Activated CD8-positive, alpha-beta T cell treated with anti-CD3 and anti-CD28 coated beads, Interleukin-2, amount 10 ng/mL, durations not matched to agents 7 days and 5 days (primary cell): ENCODE data around the gene INPP5B. TPM values are rescaled to one million over a fixed set of nuclear protein-coding genes. Genes with fewer than 3 reads are reported as not detected.
"Not testable (repeated sequence)": the region's sequence is repeated elsewhere in the genome, so short reads cannot be mapped to it uniquely, and the experiment has no call there.

Experiments
- ATAC-seq: fragments of 150-1000 bp; cut with Tn5 transposase; one replicate; pipeline ENCODE4 v1.10.0; 2021; ENCODE audit warnings: moderate library complexity
- CTCF ChIA-PET: fragments of 350-600 bp; sonication (Branson Sonifier 250); formaldehyde crosslinking; loops from one replicate; lab custom pipeline; 2021; ENCODE audit warnings: antibody characterized with exemption; lab: Charles Lee
- POLR2A ChIA-PET: fragments of 350-600 bp; sonication (Branson Sonifier 250); formaldehyde crosslinking; loops from one replicate; lab custom pipeline; 2021; ENCODE audit warnings: antibody characterized with exemption; lab: Charles Lee
- DNase-seq: peaks from one replicate; pipeline ENCODE4 v3.0.0-alpha.2; 2020
- H3K27ac Mint-ChIP-seq: one replicate; pipeline ENCODE4 v1.8.0; 2021; ENCODE audit warnings: mild to moderate bottlenecking, mixed read lengths
- H3K27me3 Mint-ChIP-seq: one replicate; pipeline ENCODE4 v1.8.0; 2021; ENCODE audit warnings: low read depth, mixed read lengths
- H3K36me3 Mint-ChIP-seq: one replicate; pipeline ENCODE4 v1.8.0; 2021; ENCODE audit warnings: low read depth, mixed read lengths
- H3K4me1 Mint-ChIP-seq: one replicate; pipeline ENCODE4 v1.8.0; 2021; ENCODE audit warnings: low read depth, mixed read lengths
- H3K4me3 Mint-ChIP-seq: one replicate; pipeline ENCODE4 v1.8.0; 2021; ENCODE audit warnings: mild to moderate bottlenecking, mixed read lengths
- H3K9me3 Mint-ChIP-seq: one replicate; pipeline ENCODE4 v1.8.0; 2022; ENCODE audit warnings: mixed read lengths; ENCODE audit not compliant: insufficient read depth
- total RNA-seq, 2 experiments: library from RNA; stranded (reverse); gene quantifications; one replicate each; pipeline ENCODE4 v1.2.3, GENCODE V29; 2021

The INPP5B gene
- total RNA-seq, 2 experiments from 2014 or later: 40.2 to 41.1 TPM

DNA sequence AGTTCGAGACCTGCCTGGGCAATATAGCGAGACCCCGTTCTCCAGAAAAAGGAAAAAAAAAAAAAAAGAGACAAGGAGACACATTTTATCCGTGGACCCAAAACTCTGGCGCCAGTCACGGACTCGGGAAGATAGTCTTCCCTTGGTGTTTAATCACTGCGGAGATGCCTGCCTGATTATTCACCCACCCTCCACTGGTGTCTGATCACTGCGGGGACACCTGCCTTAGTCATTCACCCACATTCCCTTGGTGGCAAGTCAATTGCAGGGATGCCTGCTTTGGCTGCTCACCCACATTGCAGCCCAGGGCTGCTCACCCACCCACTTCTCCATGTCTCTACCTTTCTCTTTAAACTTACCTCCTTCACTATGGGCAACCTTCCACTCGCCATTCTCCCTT, 38.3 kb downstream of the INPP5B start:
- H3K27ac Mint-ChIP-seq, ATAC-seq, DNase-seq, CTCF ChIA-PET, POLR2A ChIA-PET, H3K4me3 Mint-ChIP-seq, H3K27me3 Mint-ChIP-seq, H3K4me1 Mint-ChIP-seq: not testable (repeated sequence)
- Mint-ChIP-seq H3K9me3 (peaks cover 18% of the 10 kb centered on the region), H3K36me3 (peaks cover 26% of the 10 kb centered on the region)

DNA sequence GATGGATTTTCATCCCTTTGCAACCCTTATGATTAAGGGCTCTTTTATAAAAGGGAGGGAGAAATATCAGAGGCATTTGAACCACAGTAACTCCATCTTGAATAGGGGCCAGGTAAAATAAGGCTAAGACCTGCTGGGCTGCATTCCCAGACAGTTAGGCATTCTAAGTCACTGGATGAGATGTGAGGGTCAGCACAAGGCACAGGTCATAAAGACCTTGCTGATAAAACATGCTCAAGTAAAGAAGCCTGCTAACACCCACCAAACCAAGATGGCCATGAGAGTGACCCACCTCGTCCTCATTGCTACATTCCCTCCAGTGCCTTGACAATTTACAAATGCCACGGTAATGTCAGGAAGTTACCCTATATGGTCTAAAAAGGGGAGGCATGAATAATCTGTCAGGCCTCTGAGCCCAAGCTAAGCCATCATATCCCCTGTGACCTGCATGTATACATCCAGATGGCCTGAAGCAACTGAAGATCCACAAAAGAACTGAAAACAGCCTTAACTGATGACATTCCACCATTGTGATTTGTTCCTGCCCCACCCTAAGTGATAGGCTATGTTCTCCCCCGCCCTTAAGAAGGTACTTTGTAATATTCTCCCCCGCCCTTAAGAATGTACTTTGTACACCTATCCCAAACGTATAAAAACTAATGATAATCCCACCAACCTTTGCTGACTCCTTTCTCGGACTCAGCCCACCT, 39.3 kb downstream of the INPP5B start:
- H3K9me3 Mint-ChIP-seq: peaks cover 18% of the 10 kb centered on the region
- H3K36me3 Mint-ChIP-seq: peaks cover 32% of the 10 kb centered on the region
- H3K27me3 Mint-ChIP-seq, ATAC-seq, CTCF ChIA-PET, H3K4me1 Mint-ChIP-seq, DNase-seq, H3K4me3 Mint-ChIP-seq, H3K27ac Mint-ChIP-seq, POLR2A ChIA-PET: not testable (repeated sequence)

DNA sequence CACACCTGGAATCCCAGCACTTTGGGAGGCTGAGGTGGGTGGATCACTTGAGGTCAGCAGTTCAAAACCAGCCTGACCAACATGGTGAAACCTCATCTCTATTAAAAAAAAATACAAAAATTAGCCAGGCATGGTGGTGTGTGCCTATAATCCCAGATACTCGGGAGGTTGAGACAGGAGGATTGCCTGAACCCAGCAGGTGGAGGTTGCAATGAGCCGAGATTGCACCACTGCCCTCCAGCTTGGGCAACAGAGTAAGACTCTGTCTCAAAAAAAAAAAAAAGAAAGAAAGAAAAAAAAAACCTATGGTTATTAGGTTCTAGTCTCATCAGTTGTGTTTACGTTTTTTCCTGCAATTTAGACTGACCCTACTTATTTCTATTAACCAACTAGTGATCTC, 40.3 kb downstream of the INPP5B start:
- ATAC-seq, CTCF ChIA-PET, H3K4me3 Mint-ChIP-seq, H3K27me3 Mint-ChIP-seq, DNase-seq, H3K27ac Mint-ChIP-seq, POLR2A ChIA-PET: not testable (repeated sequence)
- Mint-ChIP-seq H3K4me1 (peaks cover 13% of the 10 kb centered on the region), H3K36me3 (peaks cover 38% of the 10 kb centered on the region), H3K9me3 (peaks cover 18% of the 10 kb centered on the region)

DNA sequence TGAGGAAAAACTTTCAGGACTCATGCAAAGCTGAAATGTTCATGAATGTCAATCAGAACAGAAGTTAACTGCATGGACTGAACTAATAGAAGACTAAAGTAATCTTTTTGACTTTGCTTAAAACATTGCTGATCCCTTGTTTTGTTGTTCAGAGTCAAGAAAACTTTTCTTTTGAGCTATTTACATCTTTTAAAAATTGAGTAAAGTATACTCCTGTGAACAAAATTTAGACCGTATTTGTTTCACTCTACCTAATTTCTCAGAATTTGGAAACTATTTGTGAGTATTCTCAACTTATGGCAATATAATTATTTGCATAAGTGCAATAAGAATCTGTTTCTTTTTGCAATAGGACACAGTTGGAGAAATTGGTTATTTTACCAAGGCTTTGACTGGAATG, 41.1 kb downstream of the INPP5B start:
- Mint-ChIP-seq H3K9me3 (peaks cover 18% of the 10 kb centered on the region), H3K4me1 (peaks cover 19% of the 10 kb centered on the region), H3K36me3 (peaks cover 44% of the 10 kb centered on the region), H3K27ac (no peak overlapping the region), H3K27me3 (no peaks in the 10 kb centered on the region), H3K4me3 (no peak overlapping the region)
- DNase-seq: no peak
- ATAC-seq: no peak
- POLR2A ChIA-PET: no interaction called here
- CTCF ChIA-PET: no interaction called here

DNA sequence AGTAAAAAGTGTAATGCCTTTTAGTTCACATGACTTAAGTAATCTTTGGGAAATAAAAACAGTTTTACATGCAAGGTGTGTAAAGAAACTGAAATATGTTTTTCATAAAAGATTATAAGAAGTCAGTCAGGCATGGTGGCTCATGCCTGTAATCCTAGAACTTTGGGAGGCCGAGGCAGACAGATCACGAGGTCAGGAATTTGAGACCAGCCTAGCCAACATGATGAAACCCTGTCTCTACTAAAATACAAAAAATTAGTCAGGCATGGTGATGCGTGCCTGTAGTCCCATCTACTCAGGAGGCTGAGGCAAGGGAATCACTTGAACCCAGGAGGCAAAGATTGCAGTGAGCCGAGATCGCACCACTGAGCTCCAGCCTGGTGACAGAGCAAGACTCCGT, 42.9 kb downstream of the INPP5B start:
- POLR2A ChIA-PET, ATAC-seq, H3K27me3 Mint-ChIP-seq, H3K4me3 Mint-ChIP-seq, DNase-seq, H3K27ac Mint-ChIP-seq, CTCF ChIA-PET: not testable (repeated sequence)
- peaks cover 17% of the 10 kb centered on the region for H3K9me3 Mint-ChIP-seq
- peaks cover 44% of the 10 kb centered on the region for H3K36me3 Mint-ChIP-seq
- peaks cover 19% of the 10 kb centered on the region for H3K4me1 Mint-ChIP-seq

DNA sequence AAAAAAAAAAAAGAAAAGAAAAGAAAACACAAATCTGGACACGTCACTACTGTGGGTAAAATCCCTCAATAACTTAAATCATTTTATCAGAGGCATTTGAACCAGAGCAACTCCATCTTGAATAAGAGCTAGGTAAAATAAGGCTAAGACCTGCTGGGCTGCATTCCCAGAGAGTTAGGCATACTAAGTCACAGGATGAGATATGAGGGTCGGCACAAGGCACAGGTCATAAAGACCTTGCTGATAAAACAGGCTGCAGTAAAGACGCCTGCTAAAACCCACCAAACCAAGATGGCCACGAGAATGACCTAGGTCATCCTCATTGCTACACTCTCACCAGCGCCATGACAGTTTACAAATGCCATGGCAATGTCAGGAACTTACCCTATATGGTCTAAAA, 43.9 kb downstream of the INPP5B start:
- ATAC-seq: no peak
- H3K9me3 Mint-ChIP-seq: peaks cover 13% of the 10 kb centered on the region
- H3K4me1 Mint-ChIP-seq: peaks cover 19% of the 10 kb centered on the region
- POLR2A ChIA-PET: no interaction called here
- DNase-seq: no peak
- H3K27me3 Mint-ChIP-seq: no peaks in the 10 kb centered on the region
- CTCF ChIA-PET: no interaction called here
- H3K27ac Mint-ChIP-seq: no peak overlapping the region
- H3K36me3 Mint-ChIP-seq: peaks cover 42% of the 10 kb centered on the region
- no peak overlapping the region for H3K4me3 Mint-ChIP-seq

DNA sequence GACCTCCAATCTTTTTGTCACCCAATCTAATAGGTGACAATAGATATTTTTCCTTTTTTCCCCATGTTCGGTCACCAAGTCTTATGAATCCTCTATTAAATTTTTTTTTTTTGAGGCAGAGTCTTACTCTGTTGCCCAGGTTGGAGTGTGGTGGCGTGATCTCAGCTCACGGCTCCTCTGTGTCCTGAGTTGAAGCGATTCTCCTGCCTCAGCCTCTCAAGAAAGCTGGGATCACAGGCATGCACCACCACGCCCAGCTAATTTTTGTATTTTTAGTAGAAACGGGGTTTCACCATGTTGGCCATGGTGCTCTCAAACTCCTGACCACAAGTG, 45.0 kb downstream of the INPP5B start:
- Mint-ChIP-seq H3K9me3 (peaks cover 8% of the 10 kb centered on the region), H3K27me3 (no peaks in the 10 kb centered on the region), H3K27ac (peak overlapping the region; percentile 13), H3K4me3 (no peak overlapping the region), H3K4me1 (peaks cover 19% of the 10 kb centered on the region), H3K36me3 (peaks cover 32% of the 10 kb centered on the region)
- DNase-seq (no peak), ATAC-seq (no peak)
- POLR2A ChIA-PET: no interaction called here
- CTCF ChIA-PET: interaction anchor here (0.9 to 1.2 kb wide), 2 partner anchors 30 to 42 kb away, joined by 3 to 4 read pairs; partner anchors contain the start of gene MTF1

DNA sequence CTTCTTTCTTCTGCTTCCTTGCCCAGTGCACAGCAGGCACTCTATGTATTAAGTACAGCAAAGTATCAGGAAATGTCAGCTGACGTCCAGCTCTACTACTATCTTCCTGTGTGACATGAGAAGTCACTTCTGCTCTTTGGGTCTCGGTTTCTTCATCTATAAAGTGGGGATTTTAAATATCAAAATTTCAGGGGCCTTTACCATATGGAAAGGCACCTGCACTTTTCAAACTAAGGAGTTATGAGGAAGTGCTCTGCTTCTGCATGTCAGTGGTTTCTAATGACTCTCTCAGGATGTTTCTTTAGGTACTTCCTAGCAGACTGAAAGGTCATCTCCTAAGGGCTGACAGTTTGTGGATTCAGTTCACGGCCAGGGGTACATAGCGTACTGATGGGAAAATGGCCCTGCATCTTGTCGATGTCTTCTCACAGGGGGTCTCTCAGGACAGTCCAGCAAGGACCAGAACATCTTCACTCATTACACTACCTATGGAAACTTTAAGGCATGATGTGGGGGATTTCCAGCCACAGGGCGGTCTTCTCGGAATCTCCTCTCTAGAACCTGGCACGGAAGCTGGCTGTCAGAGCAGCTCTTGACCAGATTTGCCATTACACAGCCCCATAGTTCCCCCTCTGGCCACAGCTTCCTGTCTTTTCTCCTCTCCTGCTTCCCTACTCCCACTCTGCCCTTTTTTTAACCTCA, 45.5 kb downstream of the INPP5B start:
- POLR2A ChIA-PET: no interaction called here
- no peak overlapping the region for H3K4me3 Mint-ChIP-seq
- H3K27me3 Mint-ChIP-seq: no peaks in the 10 kb centered on the region
- DNase-seq (no peak), ATAC-seq (peak; percentile 23)
- peaks cover 28% of the 10 kb centered on the region for H3K36me3 Mint-ChIP-seq
- CTCF ChIA-PET: interaction anchor here (0.9 to 1.2 kb wide), 3 partner anchors 30 to 934 kb away, joined by 3 to 4 read pairs (median 3); partner anchors contain the start of gene MTF1
- H3K4me1 Mint-ChIP-seq: peaks cover 19% of the 10 kb centered on the region
- H3K27ac Mint-ChIP-seq: peak overlapping the region; percentile 23
- H3K9me3 Mint-ChIP-seq: peaks cover 5% of the 10 kb centered on the region

DNA sequence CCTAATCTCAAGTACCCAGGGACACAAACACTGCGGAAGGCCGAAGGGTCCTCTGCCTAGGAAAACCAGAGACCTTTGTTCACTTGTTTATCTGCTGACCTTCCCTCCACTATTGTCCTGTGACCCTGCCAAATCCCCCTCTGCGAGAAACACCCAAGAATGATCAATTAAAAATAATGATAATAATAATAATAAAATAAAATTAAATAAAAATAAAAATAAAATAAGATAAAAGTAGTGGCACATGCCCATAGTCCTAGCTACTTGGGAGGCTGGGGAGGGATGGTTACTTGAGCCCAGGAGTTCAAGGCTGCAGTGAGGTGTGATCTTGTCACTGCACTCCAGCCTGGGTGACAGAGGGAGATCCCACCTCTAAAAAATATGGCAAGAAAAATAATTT, 49.3 kb downstream of the INPP5B start:
- H3K4me3 Mint-ChIP-seq, DNase-seq, H3K9me3 Mint-ChIP-seq, H3K27ac Mint-ChIP-seq, CTCF ChIA-PET, POLR2A ChIA-PET, ATAC-seq, H3K27me3 Mint-ChIP-seq: not testable (repeated sequence)
- peaks cover 13% of the 10 kb centered on the region for H3K4me1 Mint-ChIP-seq
- peaks cover 18% of the 10 kb centered on the region for H3K36me3 Mint-ChIP-seq

DNA sequence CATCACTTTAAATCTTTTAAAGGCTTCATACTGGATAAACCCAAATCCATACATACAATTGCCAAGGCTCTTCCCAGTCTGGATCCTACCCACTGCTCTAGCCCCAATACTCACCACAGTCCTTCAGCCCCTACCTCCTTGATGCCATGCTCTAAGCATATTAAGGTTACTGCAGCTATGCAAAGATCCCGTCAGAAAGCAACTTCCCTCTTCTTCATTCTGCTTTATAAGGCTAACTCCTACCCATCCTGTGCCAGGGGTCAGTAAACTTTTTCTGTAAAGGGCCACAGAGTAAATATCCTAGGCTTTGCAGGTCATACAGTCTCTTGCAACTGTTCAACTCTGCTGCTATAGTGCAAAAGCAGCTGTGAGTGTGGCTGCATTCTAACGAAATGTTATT, 53.2 kb downstream of the INPP5B start:
- Mint-ChIP-seq H3K27me3 (no peaks in the 10 kb centered on the region), H3K4me3 (no peak overlapping the region), H3K4me1 (peaks cover 4% of the 10 kb centered on the region), H3K36me3 (peaks cover 14% of the 10 kb centered on the region), H3K27ac (no peak overlapping the region), H3K9me3 (no peaks in the 10 kb centered on the region)
- ATAC-seq: no peak
- ChIA-PET CTCF (interaction anchor here (1.0 to 1.3 kb wide), 2 partner anchors 34 to 42 kb away, joined by 4 to 6 read pairs; partner anchors contain the start of gene MTF1), POLR2A (no interaction called here)
- DNase-seq: no peak

DNA sequence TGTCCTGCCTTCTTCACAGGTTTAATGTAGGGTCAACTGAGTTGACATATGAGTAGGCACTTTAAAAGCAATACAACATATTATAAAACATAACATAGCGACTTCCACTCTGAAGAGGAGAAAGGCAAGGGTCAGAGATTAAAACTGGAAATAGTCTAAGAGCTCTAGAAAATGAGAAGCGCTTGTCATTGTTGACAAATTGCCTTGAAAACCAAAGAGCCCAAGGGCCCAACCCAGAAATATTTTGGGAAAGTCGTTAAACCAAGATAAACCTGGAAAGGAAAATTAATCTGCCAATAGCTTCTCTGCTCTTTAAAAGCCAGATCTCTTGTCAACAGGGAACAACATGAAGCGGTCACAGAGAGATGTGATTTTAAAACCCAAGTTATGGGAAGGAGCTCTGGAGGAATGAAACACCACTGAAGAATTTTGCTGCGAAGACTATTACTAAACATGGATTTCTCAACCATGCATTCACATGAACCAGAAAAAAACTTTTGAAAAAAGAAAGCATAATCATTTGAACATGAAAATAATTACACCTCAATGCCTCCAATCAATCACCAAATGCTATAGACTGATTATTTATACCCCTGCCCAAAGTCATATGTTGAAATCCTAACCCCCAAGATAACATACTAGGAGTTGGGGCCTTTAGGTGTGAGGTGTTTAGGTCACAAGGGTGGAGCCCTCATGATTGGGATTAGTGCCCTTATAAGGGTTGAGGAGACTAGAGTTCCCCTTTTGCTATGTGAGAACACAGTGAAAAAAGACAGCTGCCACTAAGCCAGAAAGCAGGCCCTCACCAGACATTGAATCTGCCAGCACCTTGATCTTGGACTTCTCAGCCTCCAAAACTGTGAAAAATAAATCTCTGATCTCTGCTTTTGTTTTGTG, 54.5 kb downstream of the INPP5B start:
- Mint-ChIP-seq H3K9me3 (no peaks in the 10 kb centered on the region), H3K4me1 (peaks cover 4% of the 10 kb centered on the region), H3K4me3 (no peak overlapping the region), H3K36me3 (peaks cover 24% of the 10 kb centered on the region), H3K27ac (no peak overlapping the region), H3K27me3 (no peaks in the 10 kb centered on the region)
- ChIA-PET CTCF (interaction anchor here (0.9 to 2.0 kb wide), 7 partner anchors 9 to 98 kb away, joined by 3 to 8 read pairs (median 4); partner anchors contain the start of gene MTF1), POLR2A (interaction anchor here (0.5 to 1.1 kb wide), 2 partner anchors 32 to 584 kb away, joined by 3 read pairs; no protein-coding TSS in a partner anchor)
- DNase-seq: no peak
- no peak for ATAC-seq
